DMS 273 (cell line): ENCODE measurements around the gene CMYA5.
"Not testable (repeated sequence)": the region's sequence is repeated elsewhere in the genome, so short reads cannot be mapped to it uniquely, and the experiment has no call there.

Experiments
- DNase-seq: peaks from one replicate; lab custom pipeline; 2025; ENCODE audit not compliant: unreplicated experiment; lab: John Stamatoyannopoulos, UW

Gene CMYA5

DNA sequence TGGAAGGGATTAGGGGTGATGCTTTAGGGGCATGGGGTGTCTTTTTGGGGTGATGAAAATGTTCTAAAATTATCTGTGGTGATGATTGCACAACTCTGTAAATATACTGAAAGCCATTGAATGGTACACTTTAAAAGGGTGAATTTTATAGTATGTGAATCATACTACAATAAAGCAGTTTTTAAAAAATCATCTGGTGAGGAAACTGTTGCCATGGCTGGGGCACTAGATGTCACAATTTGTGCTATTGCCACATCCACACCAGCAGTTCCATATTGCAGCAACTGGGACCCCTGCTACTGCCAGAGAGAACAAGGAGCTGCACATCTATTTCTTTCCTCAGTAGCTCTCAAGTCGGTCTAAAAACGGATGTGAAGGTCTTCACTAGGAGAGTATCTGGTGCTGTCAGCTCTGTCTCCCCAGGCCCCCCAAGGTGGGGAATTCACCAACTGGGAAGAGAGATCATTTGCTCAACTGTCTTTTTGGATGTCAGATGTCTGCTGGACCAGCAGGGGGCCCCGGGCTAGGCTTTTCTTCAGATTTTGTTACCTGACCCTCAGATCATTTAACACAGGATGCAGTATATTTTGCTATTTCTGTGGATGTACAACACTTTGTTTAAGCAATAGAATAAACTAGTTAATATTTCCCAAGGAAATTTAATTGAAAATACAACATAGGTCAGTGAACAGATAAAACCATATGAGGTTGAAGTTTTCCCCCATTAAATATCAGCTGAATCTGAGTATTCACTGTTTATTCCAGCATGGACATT, 13.2 kb downstream of the CMYA5 start:
- DNase-seq = peak; percentile 48

DNA sequence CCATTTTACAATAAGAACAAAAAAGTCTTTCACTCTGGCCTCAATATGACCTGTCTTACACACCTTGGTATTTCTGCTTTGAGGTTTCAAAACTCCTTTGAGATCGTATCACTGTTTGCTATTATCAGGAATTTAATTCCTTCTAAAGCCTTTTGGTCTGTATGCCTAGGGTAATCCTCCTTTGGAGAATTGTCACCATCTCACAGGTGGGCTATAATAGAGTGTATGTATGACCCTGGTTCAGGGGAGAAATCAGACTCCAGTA, 13.7 kb downstream of the CMYA5 start:
- DNase-seq = no peak

DNA sequence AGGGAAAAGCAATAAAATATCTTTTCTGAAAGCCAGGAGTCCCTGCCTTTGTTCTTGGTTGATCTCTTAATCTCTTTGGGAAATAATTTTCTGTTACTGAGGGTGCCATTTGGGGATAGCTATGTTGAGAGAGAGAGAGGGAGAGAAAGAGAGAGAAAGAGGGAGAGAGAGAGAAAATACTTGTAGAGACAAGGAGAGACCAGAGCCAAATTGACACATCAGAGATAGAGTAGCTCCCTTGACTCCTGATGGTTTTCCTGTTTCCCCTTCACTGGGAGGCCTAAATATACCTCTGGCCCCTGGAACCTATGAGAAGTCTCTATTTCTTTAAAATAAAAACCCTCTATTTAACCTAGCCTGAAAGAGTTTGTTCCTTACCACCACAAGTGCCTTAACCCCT, 14.9 kb downstream of the CMYA5 start:
- no peak for DNase-seq

DNA sequence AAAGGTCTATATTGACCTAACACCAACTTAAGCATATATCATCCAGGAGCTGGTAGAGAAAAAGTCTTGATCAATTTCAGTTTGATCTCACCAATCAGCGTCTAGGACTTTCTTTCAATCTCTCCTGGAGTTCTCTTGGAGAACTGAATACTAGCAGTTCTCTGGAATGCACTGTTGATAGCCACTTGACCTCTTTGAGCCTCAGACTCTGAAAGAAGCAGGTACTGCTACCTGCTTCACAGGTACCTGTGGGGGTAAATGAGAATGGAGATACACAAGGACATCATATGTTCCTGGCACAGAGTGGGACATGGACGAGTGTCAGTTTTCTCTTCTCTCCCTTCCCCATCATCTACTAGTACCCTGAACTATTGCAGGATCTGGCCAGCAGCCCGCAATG, 16.0 kb downstream of the CMYA5 start:
- no peak for DNase-seq

DNA sequence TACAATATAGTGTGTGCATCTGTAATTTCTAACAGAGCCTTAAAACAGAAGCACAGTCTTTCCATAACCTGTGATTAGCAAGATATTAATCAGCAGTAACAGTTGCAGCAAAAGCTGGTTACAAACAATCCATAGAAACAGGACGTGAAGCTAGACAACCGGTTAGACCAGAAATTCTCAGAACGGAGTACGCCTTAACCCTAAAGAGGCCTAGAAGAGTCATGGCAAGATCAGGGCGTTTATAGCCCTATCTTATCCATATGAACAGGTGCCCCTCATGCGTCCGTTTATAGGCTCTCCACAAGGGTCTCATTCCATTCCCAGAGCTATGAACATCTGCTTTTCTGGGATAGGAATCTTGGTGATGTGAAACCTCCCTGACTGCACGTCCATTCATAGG, 16.7 kb downstream of the CMYA5 start:
- DNase-seq = not testable (repeated sequence)

DNA sequence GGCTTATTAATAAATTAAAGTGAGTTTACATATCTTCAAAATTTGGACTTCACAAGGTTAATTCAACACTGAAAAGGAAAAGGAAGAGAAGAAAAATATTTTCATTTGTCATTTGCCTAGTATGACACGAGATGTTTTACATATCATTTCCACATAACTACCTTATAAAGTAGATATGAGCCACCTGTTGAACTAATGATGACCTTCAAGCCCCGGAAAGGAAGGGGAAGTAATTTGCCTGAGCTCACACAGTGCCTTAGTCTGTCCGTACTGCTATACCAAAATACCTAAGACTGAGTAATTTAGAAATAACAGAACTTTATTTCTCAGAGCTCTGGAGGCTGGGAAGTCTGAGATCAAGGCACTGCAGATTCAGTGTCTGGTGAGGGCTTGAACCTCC, 17.9 kb downstream of the CMYA5 start:
- DNase-seq = no peak

DNA sequence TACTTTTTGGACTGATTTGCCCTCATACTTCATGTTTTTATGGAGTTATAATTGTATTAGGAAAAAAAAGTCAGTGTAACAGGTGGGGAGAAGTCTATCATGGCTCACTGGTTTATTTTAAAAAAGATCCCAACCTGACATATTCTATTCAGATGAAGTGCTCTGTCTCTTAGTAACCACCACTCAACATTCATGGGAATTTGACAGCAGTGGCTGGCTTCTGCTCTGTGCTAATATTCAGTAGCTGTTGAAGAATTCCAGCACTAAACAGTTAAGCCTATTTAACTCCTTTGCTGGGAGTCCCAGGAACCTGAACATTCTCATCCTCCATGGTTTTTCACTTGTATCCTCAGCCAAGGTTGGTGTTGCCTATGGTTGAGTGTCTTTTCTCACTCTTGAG, 23.1 kb downstream of the CMYA5 start:
- no peak for DNase-seq

DNA sequence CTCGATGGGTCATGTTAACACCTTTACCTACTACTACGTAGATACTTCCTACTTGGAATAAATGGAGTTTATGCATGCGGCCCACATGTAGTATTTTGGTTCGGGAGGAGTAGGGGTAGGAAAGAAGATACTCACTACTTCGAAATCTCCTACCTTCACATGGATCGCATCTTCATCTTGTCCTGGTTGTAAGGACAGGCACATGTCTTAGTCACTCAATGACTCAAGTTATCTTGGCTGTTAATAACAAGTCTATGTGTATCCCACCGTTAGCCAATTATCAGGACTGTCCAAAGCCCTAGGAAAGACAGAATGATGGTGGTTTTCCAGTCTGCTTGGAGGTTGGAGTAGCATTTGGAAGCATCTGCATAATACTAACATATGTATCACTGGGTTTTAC, 24.1 kb downstream of the CMYA5 start:
- DNase-seq = no peak

DNA sequence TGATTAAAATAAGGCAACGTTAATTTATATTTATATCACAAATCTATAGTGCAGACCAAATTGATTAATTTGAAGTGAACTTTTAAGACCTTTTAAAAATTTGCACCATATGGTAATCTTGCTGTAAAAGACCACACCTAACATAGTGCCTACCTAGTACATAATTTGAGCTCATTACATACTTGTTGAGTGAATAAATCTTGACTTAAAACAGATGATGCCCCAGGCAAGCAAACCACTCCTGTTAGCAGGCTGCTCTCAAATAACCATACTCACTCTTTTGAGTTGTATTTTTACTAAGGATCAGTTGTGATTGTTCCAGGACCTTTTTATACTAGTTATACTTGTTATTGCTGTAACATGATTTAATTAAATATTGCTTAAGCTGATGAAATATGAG, 27.2 kb downstream of the CMYA5 start:
- no peak for DNase-seq

DNA sequence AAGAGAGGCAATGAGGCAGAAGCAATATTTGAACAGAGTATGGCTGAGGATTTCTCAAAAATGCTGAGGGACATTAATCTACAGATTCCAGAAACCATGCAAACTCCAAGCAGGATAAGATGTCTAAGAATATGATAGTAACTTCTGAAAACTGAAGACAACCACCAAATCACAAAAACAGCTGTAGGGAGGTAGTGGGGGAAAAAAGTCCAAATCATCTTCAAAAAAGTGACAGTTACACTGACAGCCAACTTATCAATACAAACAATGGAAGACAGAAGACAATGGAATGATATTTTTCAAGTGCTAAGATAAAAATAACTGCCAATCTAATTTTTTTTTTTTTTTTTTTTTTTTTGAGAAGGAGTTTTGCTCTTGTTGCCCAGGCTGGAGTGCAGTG, 30.5 kb downstream of the CMYA5 start:
- DNase-seq = no peak

DNA sequence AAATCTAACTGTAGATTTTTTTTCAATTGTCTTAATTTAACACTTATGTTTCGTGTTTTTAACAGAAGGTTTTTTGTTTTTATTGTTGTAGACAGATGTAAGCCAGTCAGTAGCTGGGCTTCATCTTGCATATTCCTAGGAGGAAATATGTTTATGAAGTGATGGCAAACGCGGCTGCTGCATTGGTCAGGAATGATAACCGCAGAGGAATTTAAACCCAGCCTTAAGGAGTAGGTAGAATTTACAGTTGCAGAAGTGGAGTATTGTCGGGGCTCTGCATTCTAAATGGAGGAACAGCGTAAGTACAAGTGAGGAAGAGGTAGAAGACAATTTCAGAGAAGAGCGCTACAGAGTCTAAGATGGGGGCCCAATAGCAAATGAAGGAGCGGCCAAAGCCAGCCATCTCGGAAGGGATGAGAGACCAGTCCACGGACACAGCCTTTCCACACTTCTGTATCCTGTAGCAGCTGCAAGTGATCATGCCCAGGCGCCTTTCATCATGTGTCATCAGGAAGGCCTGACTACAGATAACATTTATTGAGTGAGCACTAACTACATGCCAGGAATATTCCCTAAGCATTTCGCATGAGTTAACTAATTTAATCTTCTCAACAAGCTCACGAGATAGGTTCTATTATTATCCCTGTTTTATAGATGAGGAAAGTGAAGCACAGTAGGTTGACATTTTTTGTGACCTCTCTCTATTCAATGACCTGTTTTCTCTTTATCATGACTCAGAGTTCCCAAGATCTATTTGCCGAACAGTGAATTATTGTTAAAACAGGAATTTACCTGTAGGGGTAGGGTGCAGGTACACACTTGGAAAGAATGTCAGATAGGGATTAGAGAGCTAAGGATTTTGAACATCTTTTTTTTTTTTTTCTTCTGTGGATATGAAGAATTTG, 38.1 kb downstream of the CMYA5 start:
- no peak for DNase-seq

DNA sequence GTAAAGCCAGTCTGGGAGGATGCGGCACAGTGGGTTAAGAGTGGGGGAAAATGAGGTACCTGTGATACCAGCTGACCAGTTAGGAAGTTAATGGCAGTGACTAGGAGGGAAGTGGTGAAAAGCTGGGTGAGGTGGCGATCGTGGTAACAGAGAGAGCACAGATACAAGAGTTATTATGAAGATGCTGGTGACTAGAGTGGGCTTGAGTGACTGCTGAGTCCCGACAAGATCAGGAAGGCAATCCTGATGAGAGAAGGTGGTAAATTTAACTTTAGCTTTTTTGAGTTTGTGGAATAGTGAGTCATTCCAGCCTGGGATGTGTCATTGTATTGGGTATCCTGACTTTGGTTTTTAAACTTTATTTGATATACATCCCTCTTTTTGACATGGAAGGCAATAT, 38.8 kb downstream of the CMYA5 start:
- no peak for DNase-seq

DNA sequence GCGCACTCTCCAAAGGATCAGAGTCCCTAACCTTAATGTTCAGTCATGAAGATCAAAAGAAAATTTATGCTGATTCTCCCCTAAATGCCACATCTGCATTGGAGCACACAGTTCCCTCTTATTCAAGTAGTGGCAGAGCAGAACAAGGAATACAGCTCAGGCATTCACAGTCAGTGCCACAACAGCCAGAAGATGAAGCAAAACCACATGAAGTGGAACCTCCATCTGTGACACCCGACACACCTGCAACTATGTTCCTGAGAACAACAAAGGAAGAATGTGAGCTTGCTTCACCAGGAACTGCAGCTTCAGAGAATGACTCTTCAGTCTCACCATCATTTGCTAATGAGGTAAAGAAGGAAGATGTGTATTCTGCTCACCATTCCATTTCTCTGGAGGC, 40.0 kb downstream of the CMYA5 start:
- DNase-seq = no peak

DNA sequence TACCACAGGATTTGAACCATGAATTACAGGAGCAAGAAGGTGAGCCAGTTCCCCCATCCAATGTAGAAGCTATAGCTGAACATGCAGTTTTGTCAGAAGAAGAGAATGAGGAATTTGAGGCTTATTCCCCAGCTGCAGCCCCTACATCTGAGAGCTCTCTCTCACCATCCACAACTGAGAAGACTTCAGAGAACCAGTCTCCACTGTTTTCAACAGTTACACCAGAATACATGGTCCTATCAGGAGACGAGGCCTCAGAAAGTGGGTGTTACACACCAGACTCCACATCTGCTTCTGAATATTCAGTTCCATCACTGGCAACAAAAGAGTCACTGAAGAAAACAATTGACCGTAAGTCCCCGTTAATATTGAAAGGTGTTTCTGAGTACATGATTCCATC, 40.9 kb downstream of the CMYA5 start:
- DNase-seq = no peak

DNA sequence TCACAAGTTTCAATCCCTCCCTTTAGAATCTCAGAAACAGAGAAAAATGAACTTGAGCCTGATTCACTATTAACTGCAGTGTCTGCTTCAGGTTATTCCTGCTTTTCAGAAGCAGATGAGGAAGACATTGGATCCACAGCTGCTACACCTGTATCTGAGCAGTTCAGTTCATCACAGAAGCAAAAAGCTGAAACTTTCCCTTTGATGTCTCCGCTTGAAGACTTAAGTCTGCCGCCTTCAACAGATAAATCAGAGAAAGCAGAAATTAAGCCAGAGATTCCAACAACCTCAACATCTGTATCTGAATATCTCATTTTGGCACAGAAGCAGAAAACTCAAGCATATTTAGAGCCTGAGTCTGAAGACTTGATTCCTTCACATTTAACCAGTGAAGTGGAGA, 42.1 kb downstream of the CMYA5 start:
- DNase-seq = no peak

DNA sequence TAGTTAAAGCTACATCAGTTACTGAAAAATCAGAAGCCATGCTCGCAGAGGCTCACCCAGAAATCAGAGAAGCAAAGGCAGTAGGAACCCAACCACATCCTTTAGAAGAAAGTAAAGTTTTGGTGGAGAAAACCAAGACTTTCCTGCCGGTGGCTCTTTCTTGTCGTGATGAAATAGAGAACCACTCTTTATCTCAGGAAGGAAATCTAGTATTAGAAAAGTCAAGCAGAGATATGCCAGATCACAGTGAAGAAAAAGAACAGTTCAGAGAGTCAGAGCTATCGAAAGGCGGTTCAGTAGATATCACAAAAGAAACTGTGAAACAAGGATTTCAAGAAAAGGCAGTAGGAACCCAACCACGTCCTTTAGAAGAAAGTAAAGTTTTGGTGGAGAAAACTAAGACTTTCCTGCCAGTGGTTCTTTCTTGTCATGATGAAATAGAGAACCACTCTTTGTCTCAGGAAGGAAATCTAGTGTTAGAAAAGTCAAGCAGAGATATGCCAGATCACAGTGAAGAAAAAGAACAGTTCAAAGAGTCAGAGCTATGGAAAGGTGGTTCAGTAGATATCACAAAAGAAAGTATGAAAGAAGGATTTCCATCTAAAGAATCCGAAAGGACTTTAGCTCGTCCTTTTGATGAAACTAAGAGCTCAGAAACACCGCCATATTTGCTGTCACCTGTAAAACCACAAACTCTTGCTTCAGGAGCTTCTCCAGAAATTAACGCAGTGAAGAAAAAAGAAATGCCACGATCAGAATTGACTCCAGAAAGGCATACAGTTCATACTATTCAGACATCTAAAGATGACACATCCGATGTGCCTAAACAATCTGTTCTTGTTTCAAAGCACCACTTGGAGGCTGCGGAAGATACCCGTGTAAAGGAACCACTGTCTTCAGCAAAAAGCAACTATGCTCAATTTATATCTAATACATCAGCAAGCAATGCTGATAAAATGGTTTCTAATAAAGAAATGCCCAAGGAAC, 47.2 kb downstream of the CMYA5 start:
- no peak for DNase-seq

DNA sequence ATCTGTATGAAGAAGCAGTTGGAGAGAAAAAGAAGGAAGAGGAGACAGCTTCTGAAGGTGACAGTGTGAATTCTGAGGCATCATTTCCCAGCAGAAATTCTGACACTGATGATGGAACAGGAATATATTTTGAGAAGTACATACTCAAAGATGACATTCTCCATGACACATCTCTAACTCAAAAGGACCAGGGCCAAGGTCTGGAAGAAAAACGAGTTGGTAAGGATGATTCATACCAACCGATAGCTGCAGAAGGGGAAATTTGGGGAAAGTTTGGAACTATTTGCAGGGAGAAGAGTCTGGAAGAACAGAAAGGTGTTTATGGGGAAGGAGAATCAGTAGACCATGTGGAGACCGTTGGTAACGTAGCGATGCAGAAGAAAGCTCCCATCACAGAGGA, 48.7 kb downstream of the CMYA5 start:
- no peak for DNase-seq

DNA sequence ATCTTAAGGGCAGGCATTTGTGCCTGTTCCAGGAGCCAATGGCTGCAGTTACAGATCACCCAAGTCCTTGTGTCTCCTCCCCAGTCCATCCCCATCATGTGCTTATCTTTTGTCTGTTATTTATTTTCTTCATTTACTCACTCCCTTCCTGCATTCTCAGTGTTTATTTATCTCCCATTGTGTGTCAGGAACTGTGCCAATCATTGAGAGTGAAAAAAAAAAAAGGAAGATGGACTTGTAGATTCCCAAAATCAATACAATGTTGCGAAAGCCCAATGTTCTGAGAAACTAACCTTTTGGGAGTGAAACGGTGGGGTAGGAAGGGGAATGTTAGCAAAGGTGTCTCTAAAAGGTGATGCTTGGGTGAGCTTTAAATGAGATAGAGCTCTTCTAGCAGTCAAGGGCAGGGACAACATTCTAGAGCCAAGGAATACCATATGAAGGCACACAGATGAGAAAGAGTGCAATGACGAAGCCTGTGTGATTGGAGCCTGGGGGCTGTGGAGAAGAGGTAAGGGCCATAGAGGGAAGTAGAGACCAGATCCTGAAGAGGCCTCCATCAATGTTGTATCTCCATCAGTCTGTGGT, 53.0 kb downstream of the CMYA5 start:
- DNase-seq = no peak

DNA sequence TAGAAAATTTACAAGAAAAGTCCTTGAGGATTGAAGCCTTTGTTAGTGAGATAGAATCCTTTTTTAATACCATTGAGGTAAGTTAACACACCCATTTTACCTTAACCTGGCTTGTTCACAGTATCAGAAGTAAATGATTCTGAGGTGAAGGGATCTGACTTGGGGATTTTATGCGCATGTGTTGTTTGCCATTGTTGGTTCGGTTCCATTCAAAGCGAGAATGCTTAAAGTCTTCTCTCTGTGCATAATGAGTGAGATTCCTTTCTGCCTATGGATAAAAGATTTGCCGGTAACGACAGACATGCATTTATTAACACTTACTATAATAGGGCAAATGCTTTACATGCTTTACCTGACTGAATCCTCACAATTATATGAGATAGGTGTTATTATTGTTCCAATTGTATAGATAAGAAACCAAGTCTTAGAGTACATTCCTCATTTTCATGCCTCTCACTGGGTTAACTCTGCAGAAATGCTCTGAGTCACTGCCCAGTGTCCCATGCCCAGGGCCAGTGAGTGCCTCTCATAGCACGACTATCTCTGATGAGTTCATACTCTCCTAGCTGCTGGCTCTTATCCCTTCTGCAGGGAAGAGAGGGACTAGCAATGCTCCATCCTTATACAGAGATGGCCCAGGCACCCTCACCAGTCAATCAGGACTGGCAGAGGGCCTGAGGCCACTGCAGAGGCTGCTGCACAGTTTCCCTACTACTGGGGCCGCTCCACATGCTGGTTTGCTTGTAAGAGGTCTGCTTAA, 54.4 kb downstream of the CMYA5 start:
- DNase-seq = no peak

DNA sequence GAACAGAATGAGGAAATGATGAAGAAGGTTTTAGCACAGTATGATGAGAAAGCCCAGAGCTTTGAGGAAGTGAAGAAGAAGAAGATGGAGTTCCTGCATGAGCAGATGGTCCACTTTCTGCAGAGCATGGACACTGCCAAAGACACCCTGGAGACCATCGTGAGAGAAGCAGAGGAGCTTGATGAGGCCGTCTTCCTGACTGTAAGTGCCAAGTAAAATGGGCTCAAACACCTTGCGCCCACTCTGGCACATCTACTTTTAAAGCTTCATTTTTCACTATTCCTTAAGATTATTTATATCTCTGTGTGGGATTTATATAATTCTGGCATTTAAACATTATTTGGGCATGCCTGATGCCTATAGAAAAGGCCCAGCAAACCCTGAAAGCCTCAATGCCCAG, 55.6 kb downstream of the CMYA5 start:
- DNase-seq = no peak
